GM18505 (cell line): ENCODE results near the gene BCAR3.
"Not testable (repeated sequence)": the region's sequence is repeated elsewhere in the genome, so short reads cannot be mapped to it uniquely, and the experiment has no call there.

Source experiments
- ATAC-seq: cut with Tn5 transposase; IDR thresholded peaks from one replicate; pipeline ENCODE4 v1.9.1; 2021; ENCODE audit not compliant: unreplicated experiment
- POLR2A ChIP-seq: IDR thresholded peaks from 4 replicates; pipeline ENCODE4 v1.6.1; 2011; ENCODE audit warnings: borderline replicate concordance; ENCODE audit not compliant: insufficient read depth, insufficient read length; ENCODE audit errors: extremely low read depth

Gene BCAR3

GRCh38 chr1:93596329-93597089 lies 85.1 kb downstream of the BCAR3 start:
- ATAC-seq: no peak

DNA sequence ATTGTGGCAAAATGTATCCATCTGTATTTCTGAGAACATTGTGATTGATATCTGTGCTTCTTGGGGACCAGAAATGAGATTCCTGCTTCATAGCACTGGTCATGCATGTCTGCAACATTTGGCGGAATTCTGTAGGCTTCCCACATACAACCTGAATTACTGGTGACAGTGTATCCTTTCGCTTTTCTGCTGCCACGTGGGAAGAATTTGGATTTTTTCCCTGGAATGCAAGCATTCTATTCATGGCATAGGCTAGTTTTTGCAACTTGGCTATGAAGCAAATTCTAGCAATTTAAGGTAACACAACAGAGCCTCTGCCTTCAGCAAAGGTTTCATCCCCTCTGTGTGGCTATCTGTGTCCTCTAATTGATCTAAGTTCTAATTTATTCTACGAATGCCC lies 85.9 kb downstream of the BCAR3 start:
- TF ChIP-seq POLR2A: no peak
- no peak for ATAC-seq

More at GRCh38 chr1:93596329-93597089, 85.1 kb downstream of the BCAR3 start:
- TF ChIP-seq POLR2A: no peak

DNA sequence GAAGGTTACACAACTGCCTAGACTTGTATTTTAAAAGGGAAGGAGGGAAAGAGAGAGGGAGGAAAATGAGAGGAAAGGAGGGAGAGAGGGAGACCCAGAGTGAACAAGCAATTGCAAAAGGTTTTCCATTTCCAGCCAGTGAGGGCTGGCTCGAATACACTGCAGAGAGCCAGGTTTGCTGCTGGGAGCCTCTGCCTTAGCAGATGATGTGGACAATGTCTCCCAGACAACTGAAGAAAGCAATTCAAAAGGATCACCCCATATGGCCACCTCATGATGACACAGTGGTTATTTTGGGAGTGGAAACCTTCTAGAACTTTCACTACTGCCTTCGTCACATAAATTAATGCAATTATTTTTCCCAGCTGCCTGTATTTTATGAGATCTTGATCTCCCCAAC lies 86.4 kb downstream of the BCAR3 start:
- no peak for ATAC-seq
- no peak for TF ChIP-seq POLR2A

DNA sequence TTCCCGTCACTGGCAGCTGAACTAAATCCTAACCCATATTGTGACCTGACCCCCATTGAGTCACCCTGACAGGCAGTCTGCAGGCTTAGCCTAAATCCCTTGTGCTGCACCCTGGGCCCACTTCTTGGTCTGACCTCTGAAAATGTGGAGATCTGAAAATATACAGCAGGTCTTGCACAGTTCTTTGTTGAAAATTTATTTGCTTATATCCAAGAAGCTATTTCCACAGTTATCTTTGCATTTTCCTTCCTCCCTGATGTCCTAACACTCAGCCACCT lies 87.1 kb downstream of the BCAR3 start:
- no peak for ATAC-seq
- no peak for TF ChIP-seq POLR2A

DNA sequence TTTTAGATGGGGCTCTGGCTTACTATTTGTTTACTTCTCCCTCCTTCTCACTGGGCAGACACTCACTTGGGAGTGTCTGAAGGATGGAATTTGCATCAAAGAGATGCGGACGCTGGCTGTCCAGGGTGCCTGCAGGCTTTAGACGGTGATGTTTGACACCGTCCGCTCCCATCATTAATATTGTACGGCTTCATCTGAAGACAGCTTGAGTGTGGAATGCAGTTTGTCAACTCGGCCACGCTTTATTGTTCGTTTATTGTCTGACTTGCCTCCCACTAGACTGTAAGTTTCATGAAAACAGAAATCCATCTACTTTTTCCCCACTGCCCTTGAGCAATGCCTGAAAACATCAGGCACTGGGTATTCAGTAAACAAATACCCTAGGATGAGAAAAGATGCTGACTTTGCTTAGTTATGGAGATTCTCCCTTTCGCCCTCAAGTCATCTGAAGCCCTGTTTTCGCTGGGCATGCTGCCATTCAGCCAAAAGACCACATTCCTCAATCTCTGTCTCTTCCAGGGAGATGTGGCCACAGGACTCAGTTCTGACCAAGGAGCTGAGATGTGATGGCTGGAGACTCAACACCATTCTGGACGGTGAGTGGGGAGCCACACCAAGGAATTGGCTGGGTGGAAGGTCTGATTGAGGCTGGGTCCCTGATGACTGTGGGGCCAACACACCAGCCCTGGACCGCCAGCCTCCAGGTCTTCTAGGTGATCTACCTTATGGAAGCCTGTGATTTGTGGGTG lies 87.6 kb downstream of the BCAR3 start:
- ATAC-seq: no peak
- no peak for TF ChIP-seq POLR2A

DNA sequence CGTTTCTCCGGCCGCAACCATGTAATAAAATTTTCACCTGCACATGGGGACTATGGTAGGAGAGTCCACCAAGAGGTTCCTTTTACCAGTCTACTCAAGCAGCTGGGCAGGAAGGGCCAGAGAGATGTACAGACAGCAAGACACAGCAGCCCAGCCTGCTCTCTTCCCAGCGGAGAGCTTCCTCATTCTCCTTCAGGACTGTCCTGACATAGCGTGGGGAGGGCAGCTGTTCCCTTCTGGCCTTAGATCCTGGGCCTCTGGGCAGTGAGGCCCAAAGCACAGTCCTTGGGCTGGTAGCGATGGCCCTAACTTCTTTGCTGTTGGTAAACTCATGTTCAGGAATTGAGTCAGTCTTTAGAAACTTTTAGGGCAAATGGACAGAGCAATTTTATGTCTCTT lies 89.1 kb downstream of the BCAR3 start:
- no peak for TF ChIP-seq POLR2A
- no peak for ATAC-seq

GRCh38 chr1:93591676-93592550 lies 89.7 kb downstream of the BCAR3 start:
- no peak for TF ChIP-seq POLR2A
- ATAC-seq: peak; percentile 73

DNA sequence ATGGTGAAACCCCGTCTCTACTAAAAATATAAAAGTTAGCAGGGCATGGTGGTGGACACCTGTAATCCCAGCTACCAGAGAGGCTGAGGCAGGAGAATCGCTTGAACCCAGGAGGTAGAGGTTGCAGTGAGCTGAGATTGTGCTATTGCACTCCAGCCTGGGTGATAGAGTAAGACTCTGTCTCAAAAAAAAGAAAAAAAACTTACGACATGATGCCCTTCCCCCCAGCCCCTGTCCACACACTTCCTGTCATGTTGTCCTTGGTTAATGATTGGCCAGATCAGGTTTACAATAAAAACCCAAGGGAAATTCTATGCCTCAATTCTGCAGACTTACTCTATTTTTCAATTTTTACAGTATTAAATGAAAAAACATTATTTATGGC lies 90.4 kb downstream of the BCAR3 start:
- ATAC-seq: not testable (repeated sequence)

GRCh38 chr1:93588955-93589354 lies 92.7 kb downstream of the BCAR3 start:
- TF ChIP-seq POLR2A: no peak
- no peak for ATAC-seq

DNA sequence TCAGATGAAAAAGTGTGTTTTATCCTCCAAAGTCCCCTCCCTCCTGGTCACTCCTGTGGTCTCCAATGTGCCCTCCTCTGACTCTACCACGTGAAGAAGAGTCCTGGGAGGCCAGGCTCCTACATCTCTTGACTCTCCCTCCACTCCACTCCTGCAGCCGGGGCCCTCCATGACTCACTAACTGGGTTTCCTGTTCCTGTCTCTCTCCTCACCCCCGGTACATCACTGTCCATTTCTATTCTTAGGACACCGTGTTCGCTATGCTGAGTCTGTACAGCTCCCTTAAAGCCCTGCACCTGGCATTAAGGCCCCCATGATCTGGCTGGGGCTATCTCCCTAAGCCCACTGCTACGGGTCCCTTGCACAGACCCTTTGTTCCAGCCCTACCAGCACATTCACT lies 93.4 kb downstream of the BCAR3 start:
- no peak for ATAC-seq
- TF ChIP-seq POLR2A: no peak

- no peak for TF ChIP-seq POLR2A
- no peak for ATAC-seq
These were observed 94.3 kb downstream of the BCAR3 start for GRCh38 chr1:93587354-93587753.

- no peak for ATAC-seq
- TF ChIP-seq POLR2A: no peak
These were observed 96.3 kb downstream of the BCAR3 start for GRCh38 chr1:93585059-93585966.
